ENCODE results near the gene DNAJC17. TPM values are rescaled to one million over a fixed set of nuclear protein-coding genes. Genes with fewer than 3 reads are reported as not detected.

Gene DNAJC17
- total RNA-seq, 1 experiment from 2014 or later = 53.3 TPM

DNA sequence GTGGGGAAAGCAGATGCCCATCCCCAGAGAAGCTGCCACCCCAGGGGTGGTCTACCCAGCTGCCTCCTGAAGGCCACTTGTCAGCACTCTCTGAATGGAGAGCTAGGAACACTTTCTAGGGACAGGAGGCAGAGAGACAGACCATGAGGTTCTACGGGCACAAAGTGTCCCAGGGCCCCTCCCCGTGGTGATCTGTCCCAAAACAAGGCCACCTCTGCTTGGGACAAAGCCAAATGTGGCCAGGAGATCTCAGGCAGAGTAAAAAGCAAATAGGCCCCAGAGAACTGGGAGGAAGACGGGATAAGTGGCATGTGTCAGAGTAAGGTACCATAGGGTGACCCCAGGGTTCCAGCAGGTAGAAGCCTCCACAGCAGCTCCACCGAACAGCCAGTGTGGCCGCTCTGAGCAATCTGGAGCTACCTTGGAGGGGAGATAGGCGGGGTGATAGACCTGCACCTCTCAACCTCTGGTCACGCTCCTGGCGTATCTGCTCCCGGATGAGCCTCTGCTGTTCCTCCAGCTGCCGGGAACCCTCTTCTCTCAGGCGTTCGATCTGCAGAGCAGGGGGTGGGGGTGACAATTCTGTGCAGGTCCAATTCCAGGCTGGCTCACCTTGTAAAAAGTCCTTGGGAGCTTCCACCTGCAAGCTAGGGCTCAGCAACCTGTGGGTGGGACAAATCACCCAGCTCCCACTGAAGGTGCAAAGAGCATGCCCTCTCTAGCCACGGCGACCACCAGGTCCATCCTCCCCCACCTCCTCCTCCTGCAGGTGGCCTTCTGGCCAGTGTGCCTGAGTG lies 31.3 kb downstream of the DNAJC17 start:
- ChIA-PET POLR2A (ENCODE audit: unreplicated experiment) (interaction anchor here (0.6 to 1.0 kb wide), 2 partner anchors 22 to 81 kb away, joined by 3 read pairs; partner anchors contain the start of gene RAD51), CTCF (interaction anchor here (0.5 to 1.2 kb wide), 8 partner anchors 8 to 334 kb away, joined by 3 to 14 read pairs (median 5); partner anchors contain the start of genes GCHFR and VPS18)
- Histone ChIP-seq H3K79me2 (ENCODE audit: low read length) (no peaks in the 10 kb centered on the region), H4K20me1 (ENCODE audit: low read length) (no peaks in the 10 kb centered on the region), H3K4me3 (ENCODE audit: low read length) (no peak overlapping the region), H3K4me1 (ENCODE audit: insufficient read depth, low read length) (peaks cover 17% of the 10 kb centered on the region), H2AFZ (ENCODE audit: low read length) (no peak overlapping the region), H3K27ac (ENCODE audit: low read length) (peak overlapping the region; percentile 66), H3K9ac (ENCODE audit: low read length) (peak overlapping the region; percentile 29; the same call in 1 of the 2 replicates), H3K4me2 (ENCODE audit: low read length) (peak overlapping the region; percentile 48), H3K36me3 (ENCODE audit: low read depth, low read length) (peaks cover 18% of the 10 kb centered on the region), H3K9me2 (replicated peaks; ENCODE audit: low read length) (no peaks in the 10 kb centered on the region), H3K9me3 (ENCODE audit: low read length) (no peaks in the 10 kb centered on the region), H3K27me3 (ENCODE audit: low read length) (no peaks in the 10 kb centered on the region), H3F3A (ENCODE audit: low read length, unreplicated experiment) (no peaks in the 10 kb centered on the region)
- ATAC-seq = no peak
- BruUV-seq (replicated peaks) = no TSS peak
- no peak for DNase-seq
- TF ChIP-seq CTCF (conservative IDR thresholded peaks at IDR 0.05; ENCODE audit: low read depth, low read length) = no peak
- TF ChIP-seq EZH2phosphoT487 (IDR thresholded peaks at IDR 0.05; ENCODE audit: borderline replicate concordance, low read length) = no peak
- TF ChIP-seq EZH2 (IDR thresholded peaks at IDR 0.05; ENCODE audit: low read length, unreplicated experiment) = no peak
- intact Hi-C loops (cut with micrococcal nuclease) = no loop called here

DNA sequence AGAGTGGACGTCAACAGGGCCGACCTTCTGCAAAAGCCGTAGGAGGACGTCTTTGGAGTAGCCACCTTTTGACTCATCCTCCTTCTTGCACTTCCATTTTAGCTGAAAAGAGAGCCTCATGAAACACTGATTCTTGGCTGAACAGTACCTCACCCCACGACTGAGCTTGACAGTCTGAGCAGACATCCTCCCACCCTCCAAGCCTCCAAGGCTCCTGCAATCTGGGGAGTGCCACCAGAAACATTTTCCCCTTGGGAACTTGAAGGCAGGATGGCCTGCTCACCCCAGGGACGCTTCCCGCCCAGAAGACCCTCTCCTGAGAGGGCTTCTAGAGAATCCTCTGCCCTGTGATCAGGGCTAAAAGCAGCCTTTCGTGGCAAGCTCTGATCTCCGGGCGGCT lies 32.3 kb downstream of the DNAJC17 start:
- Histone ChIP-seq H3K4me2 (ENCODE audit: low read length) (no peak overlapping the region), H3K36me3 (ENCODE audit: low read depth, low read length) (peaks cover 18% of the 10 kb centered on the region), H2AFZ (ENCODE audit: low read length) (no peak overlapping the region), H3K9me2 (replicated peaks; ENCODE audit: low read length) (no peaks in the 10 kb centered on the region), H3K27me3 (ENCODE audit: low read length) (no peaks in the 10 kb centered on the region), H3K79me2 (ENCODE audit: low read length) (no peaks in the 10 kb centered on the region), H3K4me3 (ENCODE audit: low read length) (no peak overlapping the region), H4K20me1 (ENCODE audit: low read length) (no peaks in the 10 kb centered on the region), H3K4me1 (ENCODE audit: insufficient read depth, low read length) (peaks cover 25% of the 10 kb centered on the region), H3K9ac (ENCODE audit: low read length) (no peak overlapping the region), H3F3A (ENCODE audit: low read length, unreplicated experiment) (no peaks in the 10 kb centered on the region), H3K9me3 (ENCODE audit: low read length) (no peaks in the 10 kb centered on the region), H3K27ac (ENCODE audit: low read length) (no peak overlapping the region)
- TF ChIP-seq EZH2 (IDR thresholded peaks at IDR 0.05; ENCODE audit: low read length, unreplicated experiment) (no peak), EZH2phosphoT487 (IDR thresholded peaks at IDR 0.05; ENCODE audit: borderline replicate concordance, low read length) (no peak), CTCF (conservative IDR thresholded peaks at IDR 0.05; ENCODE audit: low read depth, low read length) (no peak)
- DNase-seq = no peak
- ChIA-PET CTCF (no interaction called here), POLR2A (ENCODE audit: unreplicated experiment) (no interaction called here)
- intact Hi-C loops (cut with micrococcal nuclease) = no loop called here
- no TSS peak for BruUV-seq (replicated peaks)
- ATAC-seq = no peak

GRCh38 chr15:40773902-40774301 lies 33.4 kb downstream of the DNAJC17 start:
- no peaks in the 10 kb centered on the region for H4K20me1 ChIP-seq (ENCODE audit: low read length)
- no TSS peak for BruUV-seq (replicated peaks)
- ChIA-PET POLR2A (ENCODE audit: unreplicated experiment) (no interaction called here), CTCF (no interaction called here)
- peaks cover 37% of the 10 kb centered on the region for H3K4me1 ChIP-seq (ENCODE audit: insufficient read depth, low read length)
- DNase-seq (no peak), ATAC-seq (no peak)
- intact Hi-C loops (cut with micrococcal nuclease) = no loop called here
- peaks cover 18% of the 10 kb centered on the region for H3K36me3 ChIP-seq (ENCODE audit: low read depth, low read length)
- no peak overlapping the region for H3K4me3 ChIP-seq (ENCODE audit: low read length)
- no peak overlapping the region for H2AFZ ChIP-seq (ENCODE audit: low read length)
- H3K27me3 ChIP-seq (ENCODE audit: low read length) = no peaks in the 10 kb centered on the region
- no peaks in the 10 kb centered on the region for H3K9me3 ChIP-seq (ENCODE audit: low read length)
- no peaks in the 10 kb centered on the region for H3K9me2 ChIP-seq (replicated peaks; ENCODE audit: low read length)
- H3K27ac ChIP-seq (ENCODE audit: low read length) = no peak overlapping the region
- TF ChIP-seq EZH2 (IDR thresholded peaks at IDR 0.05; ENCODE audit: low read length, unreplicated experiment) (no peak), CTCF (conservative IDR thresholded peaks at IDR 0.05; ENCODE audit: low read depth, low read length) (no peak), EZH2phosphoT487 (IDR thresholded peaks at IDR 0.05; ENCODE audit: borderline replicate concordance, low read length) (no peak)
- H3K79me2 ChIP-seq (ENCODE audit: low read length) = no peaks in the 10 kb centered on the region
- H3K4me2 ChIP-seq (ENCODE audit: low read length) = no peak overlapping the region
- no peak overlapping the region for H3K9ac ChIP-seq (ENCODE audit: low read length)
- no peaks in the 10 kb centered on the region for H3F3A ChIP-seq (ENCODE audit: low read length, unreplicated experiment)

Measured in PC-3 (cell line).